Measurements from ENCODE around the gene TNP2.

TNP2 gene

DNA sequence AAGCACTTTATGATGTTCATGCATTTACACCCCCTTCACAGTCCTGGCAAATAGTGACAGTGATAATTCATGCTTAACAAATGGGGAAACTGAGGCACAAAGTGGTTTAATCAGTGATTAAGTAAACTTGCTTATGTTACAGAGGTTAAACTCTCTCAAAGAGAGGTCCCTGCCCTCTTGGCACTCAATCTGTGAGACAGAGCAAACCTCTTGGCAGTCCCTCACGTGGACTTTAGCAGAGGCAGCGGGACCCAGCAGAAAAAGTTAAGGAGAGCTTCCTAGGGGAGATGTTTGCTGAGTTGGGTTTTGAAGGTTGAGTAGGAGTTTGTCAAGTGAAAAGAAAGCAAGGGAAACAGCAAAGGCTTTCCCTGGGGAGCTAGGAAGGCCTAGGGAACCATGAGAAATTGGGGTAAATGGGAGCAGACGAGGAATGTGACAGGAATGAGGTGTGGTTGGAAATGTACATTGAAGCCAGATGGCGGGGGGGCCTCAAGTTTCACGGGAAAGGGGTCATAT lies 23.8 kb downstream of the TNP2 start:
- no peak for DNase-seq (ENCODE audit: low read depth in 1 of 2, low spot score in 1 of 2)

DNA sequence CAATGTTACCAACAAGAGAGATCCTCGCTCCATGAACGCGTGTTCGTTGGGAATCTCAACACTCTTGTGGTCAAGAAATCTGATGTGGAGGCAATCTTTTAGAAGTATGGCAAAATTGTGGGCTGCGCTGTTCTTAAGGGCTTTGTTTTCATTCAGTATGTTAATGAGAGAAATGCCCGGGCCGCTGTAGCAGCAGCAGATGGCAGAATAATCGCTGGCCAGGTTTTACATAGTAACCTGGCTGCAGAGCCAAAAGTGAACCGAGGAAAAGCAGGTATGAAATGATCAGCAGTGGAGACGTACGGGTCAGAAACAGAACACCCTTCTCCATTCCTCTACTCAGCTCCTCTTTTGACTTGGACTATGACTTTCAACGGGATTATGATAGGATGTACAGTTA lies 26.5 kb downstream of the TNP2 start:
- DNase-seq (ENCODE audit: low read depth in 1 of 2, low spot score in 1 of 2) = no peak

DNA sequence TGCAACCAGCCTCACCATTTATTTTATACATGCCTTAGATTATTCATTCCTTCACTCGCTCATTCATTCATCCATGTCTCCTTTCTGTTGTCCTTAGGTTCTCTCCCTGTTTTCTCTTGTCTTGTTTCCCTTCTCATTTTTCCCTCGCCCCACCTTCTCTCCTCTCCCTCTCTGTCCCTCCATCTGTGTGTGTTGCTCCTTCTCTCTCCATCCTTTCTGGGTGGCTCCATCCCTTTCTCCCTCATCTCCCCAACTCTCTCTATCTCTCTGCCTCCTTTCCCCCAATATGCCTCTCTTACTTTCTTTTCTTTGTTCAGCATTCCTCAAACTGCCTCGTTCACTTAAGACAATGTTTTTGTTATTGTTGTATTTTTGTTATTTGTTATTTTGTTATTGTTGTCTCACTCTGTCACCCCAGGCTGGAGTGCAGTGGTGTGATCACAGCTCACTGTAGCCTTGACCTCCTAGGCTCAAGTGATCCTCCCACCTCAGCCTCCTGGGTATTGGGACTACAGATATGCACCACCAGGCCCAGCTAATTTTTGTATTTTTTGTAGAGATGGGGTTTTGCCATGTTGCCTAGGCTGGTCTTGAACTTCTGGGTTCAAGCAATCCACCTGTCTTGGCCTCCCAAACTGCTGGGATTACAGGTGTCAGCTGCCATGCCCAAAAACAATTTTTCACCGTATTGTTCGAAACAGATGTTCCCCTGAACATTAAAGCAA lies 27.5 kb downstream of the TNP2 start:
- DNase-seq (ENCODE audit: low read depth in 1 of 2, low spot score in 1 of 2) = no peak

- DNase-seq (ENCODE audit: low read depth in 1 of 2, low spot score in 1 of 2) = no peak
These were observed 28.3 kb downstream of the TNP2 start for GRCh38 chr16:11240636-11241473.

DNA sequence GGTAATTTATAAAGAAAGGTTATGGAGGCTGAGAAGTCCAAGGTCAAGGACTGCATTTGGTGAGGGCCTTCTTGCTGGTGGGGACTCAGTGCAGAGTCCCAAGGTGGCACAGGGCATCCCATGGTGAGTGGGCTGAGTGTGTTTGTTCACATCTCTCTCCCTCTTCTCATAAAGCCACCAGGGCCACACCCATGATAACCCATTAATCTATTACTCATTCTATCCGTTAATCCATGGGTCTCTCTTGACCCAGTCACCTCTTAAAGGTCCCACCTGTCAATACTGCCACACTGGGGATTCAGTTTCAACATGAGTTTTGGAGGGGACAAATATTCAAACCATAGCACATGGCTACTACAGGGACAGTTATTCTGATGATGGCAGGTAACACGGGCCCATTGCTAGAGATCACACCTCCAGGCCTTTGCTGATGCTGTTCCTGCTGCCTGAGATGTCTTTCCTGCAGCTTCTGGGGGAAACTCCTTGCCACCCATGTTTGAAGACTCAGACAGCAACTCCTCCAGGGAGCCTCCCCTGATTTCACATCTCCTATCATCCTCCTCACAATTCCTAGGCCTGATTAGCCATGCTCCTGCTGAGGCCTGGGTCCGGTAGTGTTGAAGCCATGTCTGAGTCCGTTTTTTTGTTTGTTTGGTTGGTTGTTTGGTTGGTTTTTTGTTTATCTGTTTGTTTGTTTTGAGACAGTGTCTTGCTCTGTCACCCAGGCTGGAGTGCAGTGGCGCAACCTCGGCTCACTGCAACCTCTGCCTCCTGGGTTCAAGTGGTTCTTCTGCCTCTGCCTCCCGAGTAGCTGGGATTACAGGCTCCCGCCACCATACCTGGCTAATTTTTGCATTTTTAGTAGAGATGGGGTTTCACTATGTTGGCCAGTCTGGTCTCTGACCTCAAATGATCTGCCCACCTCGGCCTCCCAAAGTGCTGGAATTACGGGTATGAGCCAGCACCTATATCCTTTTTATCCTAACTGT lies 29.2 kb downstream of the TNP2 start:
- DNase-seq (ENCODE audit: low read depth in 1 of 2, low spot score in 1 of 2) = no peak

DNA sequence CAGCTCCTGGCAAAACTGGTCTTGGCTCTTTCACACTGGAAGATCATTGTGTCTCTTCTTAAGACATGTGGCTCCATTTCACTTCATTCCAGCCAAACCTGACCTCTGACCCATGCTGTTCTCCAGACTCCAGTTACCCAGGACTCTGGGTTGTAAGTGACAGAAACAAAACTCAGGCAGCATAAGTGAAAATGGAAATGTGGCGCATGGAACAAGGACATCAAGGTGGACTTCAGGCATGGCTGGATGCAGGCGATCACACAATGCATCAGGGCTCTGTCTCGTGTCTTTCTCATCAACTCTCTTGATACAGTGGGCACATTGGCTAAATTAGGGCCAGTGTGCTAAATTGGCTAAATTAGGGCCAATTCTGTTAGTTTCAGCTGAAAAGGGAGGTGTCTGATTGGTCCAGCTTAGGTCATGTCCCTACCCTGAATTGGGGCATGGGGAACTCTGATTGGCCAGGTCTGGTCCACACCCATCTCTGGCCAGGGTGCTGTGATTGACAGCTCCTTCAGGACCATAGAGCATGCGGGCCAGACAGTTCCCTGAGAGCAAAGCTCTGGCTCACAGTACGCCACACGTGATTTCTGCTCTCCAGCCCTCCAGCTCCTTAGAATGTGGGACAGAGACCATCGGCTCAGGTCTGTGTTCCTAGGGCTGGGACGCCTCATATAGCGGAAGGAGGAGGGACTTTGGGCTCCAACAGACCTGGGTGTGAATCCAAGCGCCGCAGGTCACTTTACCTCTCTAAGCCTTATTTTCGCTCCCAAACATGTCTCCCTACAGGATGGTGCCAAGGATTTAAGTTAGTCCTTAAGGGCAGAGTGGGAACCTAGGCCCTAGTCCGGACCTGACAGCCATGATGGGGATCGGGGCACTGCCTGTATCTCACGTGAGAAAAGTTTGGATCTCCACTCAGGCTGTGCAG lies 30.6 kb downstream of the TNP2 start:
- DNase-seq (ENCODE audit: low read depth in 1 of 2, low spot score in 1 of 2) = no peak

DNA sequence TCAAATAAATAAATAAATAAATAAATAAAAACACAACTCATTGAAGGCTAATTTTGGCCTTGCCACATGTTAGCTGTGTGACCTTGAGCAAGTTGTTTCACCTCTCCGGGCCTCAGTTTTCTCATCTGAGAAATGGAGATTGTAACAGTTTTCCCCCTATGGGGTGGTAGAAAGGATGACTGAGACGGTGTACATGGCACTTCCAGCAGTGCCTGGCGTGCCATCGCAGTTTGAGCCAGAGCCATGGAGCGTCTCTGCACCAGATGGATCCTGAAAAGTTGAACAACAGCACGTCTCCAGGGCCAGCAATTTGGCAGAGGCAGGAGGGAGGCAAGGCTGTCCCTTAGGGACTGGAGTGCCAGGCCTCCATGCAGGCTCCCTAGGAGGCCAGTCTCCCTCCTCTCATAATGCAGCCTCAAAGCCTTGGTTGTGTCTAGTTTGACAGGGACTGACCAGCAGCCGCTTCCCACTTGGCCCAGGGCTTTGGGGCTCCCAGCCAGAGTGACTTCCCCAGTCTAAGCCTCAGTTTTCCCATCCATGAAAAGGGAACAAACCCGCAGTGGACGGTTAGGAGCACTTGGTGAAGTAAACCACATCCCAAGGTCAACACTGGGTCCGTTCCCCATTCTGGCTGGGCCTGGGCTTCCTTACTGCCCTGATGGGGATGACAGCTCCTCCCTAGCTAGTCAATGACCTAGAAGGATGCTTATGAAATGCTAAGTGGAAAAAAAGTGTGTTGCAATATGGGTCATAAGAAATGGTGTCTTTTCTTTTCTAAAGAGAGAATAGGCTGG lies 32.5 kb downstream of the TNP2 start:
- DNase-seq (ENCODE audit: low read depth in 1 of 2, low spot score in 1 of 2) = no peak

DNA sequence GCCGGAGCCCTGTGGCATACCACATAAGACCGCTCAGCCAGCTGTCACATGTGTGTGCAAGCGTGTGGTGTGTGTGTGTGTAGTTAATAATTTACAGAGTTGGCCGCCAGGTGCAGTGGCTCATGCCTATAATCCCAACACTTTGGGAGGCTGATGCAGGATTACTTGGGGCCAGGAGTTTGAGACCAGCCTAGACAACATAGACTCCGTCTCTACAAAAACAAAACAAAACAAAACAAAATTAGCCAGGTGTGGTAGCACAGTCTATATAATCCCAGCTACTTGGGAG lies 33.5 kb downstream of the TNP2 start:
- no peak for DNase-seq (ENCODE audit: low read depth in 1 of 2, low spot score in 1 of 2)

GRCh38 chr16:11234884-11235702 lies 34.0 kb downstream of the TNP2 start:
- DNase-seq (ENCODE audit: low read depth in 1 of 2, low spot score in 1 of 2) = no peak

DNA sequence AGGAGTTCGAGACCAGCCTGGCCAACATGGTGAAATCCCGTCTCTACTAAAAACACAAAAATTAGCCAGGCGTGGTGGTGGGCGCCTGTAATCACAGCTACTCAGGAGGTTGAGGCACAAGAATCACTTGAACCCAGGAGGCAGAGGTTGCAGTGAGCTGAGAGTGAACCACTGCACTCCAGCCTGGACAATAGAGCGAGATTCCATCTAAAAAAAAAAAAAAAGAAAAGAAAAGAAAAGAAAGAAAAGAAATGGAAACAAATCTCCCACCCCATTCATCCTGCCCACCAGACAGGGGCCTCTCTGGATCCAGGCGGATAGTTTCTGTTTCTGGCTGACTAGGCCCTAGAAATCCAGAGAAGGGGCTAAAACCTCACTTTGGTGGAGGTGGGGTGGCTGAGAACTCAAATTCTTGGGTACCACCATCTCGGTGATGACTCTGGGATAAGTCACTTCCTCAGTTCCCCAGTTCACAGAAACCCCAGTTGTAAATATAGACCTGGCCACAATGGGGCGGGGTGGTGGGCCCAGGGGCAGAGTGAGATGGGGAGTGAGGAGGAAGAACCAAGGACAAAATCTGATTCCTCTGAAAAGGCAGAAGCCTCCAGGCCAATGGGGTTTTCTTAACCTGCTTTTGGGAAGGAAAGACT lies 35.3 kb downstream of the TNP2 start:
- DNase-seq (ENCODE audit: low read depth in 1 of 2, low spot score in 1 of 2) = peak; percentile 45 to 53

DNA sequence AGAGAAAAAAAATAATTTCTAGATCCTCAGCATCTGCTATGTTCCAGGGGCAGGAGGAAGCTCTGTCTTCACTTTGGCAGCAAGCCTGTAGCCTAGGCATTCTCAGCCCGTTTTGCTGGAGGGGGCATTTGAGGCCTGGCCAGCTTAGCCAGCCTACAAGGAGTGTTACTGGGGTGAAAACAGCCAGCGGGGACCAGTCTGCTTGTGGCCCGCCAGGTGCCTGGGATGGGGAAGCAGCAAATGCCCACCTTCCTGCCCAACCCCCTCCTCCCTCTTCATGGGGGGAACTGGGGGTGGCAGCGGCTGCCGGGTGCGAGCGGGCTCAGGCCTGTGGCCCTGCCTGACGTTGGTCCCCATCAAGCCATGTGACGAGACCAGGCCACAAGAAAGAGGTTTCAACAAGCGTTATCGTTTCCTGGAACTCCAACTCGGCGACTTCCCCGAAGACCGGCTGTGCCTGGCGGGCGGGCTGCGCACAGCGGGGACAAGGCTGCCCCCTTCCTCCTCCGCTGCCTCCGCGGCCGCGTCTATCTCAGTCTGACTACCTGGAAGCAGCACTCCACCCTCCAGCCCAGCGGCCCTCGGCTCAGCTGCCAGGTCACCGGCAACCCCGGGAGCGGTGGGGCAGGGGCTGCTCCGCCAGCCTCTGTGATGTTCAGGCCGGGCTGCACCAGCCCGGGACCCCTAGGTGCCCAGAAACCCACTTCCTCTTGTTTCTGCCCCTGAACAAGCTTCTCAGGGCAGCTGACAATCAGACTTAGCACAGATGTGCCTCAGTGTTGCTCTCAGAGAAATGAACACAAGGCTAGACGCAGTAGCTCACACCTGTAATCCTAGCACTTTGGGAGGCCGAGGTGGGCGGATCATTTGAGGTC lies 36.0 kb downstream of the TNP2 start:
- peak; percentile 71 to 80 for DNase-seq (ENCODE audit: low read depth in 1 of 2, low spot score in 1 of 2)

DNA sequence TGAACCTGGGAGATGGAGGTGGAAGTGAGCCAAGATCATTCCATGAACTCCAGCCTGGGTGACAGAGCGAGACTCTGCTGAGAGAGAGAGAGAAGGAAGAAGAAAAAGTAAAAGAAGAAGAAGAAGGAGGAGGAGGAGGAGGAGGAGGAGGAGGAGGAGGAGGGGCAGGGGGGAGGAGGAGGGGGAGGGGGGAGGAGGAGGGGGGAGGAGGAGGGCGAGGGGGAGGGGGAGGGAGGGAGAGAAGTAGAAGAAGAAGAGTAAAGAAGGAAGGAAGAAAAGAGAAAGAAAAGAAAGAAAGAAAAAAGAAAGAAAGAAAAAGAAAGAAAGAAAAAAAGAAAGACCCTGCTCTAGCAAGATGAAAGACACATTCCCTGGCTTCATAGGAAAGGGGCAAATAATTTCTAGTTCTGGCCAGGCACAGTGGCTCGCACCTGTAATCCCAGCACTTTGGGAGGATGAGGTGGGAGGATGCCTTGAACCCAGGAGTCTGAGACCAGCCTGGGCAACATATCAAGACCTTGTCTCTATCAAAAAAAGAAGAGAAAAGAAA lies 36.7 kb downstream of the TNP2 start:
- DNase-seq (ENCODE audit: low read depth in 1 of 2, low spot score in 1 of 2) = no peak

DNA sequence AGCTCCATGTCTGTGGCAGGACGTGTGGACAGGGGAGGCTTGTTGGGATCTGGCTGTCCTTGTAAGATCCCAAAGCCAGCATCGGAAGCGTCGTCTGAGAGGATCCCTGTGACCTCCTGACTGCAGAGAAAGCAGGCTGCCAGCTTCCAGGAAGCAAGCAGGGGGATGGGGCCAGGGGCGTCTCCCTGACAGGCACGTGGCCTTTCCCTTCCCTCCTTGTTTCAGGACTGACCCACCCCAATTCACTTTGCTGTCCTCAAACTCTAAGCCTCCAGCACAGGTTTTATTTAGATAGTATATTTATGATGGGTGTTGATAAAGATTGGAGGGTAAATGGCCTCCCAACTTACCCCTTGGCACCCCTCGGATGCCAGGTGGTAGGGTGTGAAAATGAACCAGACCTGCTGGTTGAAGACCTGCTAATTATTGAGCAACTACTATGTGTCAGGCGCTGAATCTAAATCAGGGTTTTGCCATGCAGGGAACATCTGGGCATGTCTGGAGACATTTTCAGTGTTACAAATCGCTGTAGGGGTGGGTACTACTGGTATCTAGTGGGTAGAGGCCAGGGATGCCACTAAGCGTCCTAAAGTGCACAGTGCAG lies 37.7 kb downstream of the TNP2 start:
- DNase-seq (ENCODE audit: low read depth in 1 of 2, low spot score in 1 of 2) = no peak

GRCh38 chr16:11229906-11230305 lies 39.2 kb downstream of the TNP2 start:
- no peak for DNase-seq (ENCODE audit: low read depth in 1 of 2, low spot score in 1 of 2)

DNA sequence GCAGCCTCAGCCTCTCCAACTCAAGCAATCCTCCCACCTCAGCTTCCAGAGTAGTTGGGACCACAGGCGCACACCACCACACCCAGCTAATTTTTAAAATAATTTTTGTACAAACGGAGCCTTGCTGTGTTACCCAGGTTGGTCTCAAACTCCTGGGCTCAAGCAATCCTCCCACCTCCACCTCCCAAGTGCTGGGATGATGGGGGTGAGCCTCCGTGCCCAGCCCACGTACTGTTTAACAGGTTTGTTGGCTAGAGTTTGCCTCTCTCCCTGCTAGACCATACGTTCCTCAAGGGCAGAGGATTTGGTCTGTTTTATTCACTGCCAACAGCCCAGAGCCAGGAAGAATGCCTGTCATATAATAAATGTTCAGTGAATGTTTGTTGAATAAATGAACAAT lies 39.7 kb downstream of the TNP2 start:
- DNase-seq (ENCODE audit: low read depth in 1 of 2, low spot score in 1 of 2) = no peak
